GM23338 (cell line): ENCODE measurements around the gene OSTC. TPM values are rescaled to one million over a fixed set of nuclear protein-coding genes. Genes with fewer than 3 reads are reported as not detected.
A peak's percentile ranks its signal among the peaks of the same experiment; 100 is the strongest.

ENCODE experiments used
- ATAC-seq: fragments of 200-7000 bp; cut with Tn5 transposase; 3 replicates; pipeline ENCODE4 v1.9.1; 2020
- DNase-seq: peaks from one replicate; pipeline ENCODE4 v3.0.0-alpha.2; 2015; ENCODE audit warnings: low spot score
- H2AFZ ChIP-seq: fragments of 200-600 bp; sonication (generic); 2 replicates; pipeline ENCODE4 v1.8.0; 2016; ENCODE audit warnings: antibody characterized with exemption, mild to moderate bottlenecking, moderate library complexity
- H3F3A ChIP-seq: fragments of 200-600 bp; sonication (generic); replicated peaks from 2 replicates; pipeline ENCODE4 v1.8.0; 2017; ENCODE audit warnings: antibody characterized with exemption, mixed run types, low read depth
- H3K27ac ChIP-seq: fragments of 200-600 bp; sonication (generic); 2 replicates; pipeline ENCODE4 v1.6.1; 2016; ENCODE audit warnings: low read depth
- H3K27me3 ChIP-seq: fragments of 200-600 bp; sonication (generic); 2 replicates; pipeline ENCODE4 v1.8.0; 2016; ENCODE audit warnings: mild to moderate bottlenecking, mixed run types, moderate library complexity; ENCODE audit not compliant: insufficient read depth
- H3K36me3 ChIP-seq: fragments of 200-600 bp; sonication (generic); 2 replicates; pipeline ENCODE4 v1.8.0; 2016; ENCODE audit warnings: mild to moderate bottlenecking; ENCODE audit not compliant: insufficient read depth
- H3K4me1 ChIP-seq: fragments of 200-600 bp; sonication (generic); 2 replicates; pipeline ENCODE4 v1.8.0; 2016; ENCODE audit warnings: mild to moderate bottlenecking, moderate library complexity; ENCODE audit not compliant: insufficient read depth
- H3K4me2 ChIP-seq: fragments of 200-600 bp; sonication (generic); 2 replicates; pipeline ENCODE4 v1.7.1; 2017; ENCODE audit warnings: mixed run types
- H3K4me3 ChIP-seq: fragments of 200-600 bp; sonication (generic); 2 replicates; pipeline ENCODE4 v1.6.1; 2016; ENCODE audit warnings: mixed run types
- H3K79me2 ChIP-seq: fragments of 200-600 bp; sonication (generic); replicated peaks from 2 replicates; pipeline ENCODE4 v1.8.0; 2017; ENCODE audit warnings: mild to moderate bottlenecking; ENCODE audit not compliant: insufficient read depth
- H3K9me2 ChIP-seq: fragments of 200-600 bp; sonication (generic); 2 replicates; pipeline ENCODE4 v1.8.0; 2017; ENCODE audit not compliant: insufficient read depth
- H4K20me1 ChIP-seq: fragments of 200-600 bp; sonication (generic); replicated peaks from 2 replicates; pipeline ENCODE4 v1.8.0; 2017; ENCODE audit warnings: mild to moderate bottlenecking; ENCODE audit not compliant: insufficient read depth
- H3K27ac Mint-ChIP-seq: 2 replicates; pipeline ENCODE4 v1.8.0; 2020; ENCODE audit warnings: inconsistent platforms, mild to moderate bottlenecking, moderate library complexity, mixed read lengths
- H3K27me3 Mint-ChIP-seq: 3 replicates; pipeline ENCODE4 v1.8.0; 2022; ENCODE audit warnings: low read depth, mild to moderate bottlenecking, moderate library complexity, mixed read lengths, inconsistent platforms; ENCODE audit not compliant: insufficient read depth, poor library complexity
- H3K36me3 Mint-ChIP-seq: 3 replicates; pipeline ENCODE4 v1.8.0; 2021; ENCODE audit warnings: low read depth, mild to moderate bottlenecking, inconsistent platforms, moderate library complexity, mixed read lengths
- H3K4me1 Mint-ChIP-seq: 3 replicates; pipeline ENCODE4 v1.8.0; 2020; ENCODE audit warnings: mild to moderate bottlenecking, inconsistent platforms, mixed read lengths
- H3K4me3 Mint-ChIP-seq: 3 replicates; pipeline ENCODE4 v1.8.0; 2021; ENCODE audit warnings: moderate library complexity, mild to moderate bottlenecking, inconsistent platforms, mixed read lengths
- H3K9me3 Mint-ChIP-seq: 3 replicates; pipeline ENCODE4 v1.8.0; 2020; ENCODE audit warnings: moderate library complexity, mild to moderate bottlenecking, inconsistent platforms, mixed read lengths
- CREB1 ChIP-seq: fragments of 250-450 bp; sonication (Bioruptor Pico); IDR thresholded peaks from 2 replicates; pipeline ENCODE4 v1.5.0; 2020; ENCODE audit warnings: low read depth, mild to moderate bottlenecking, moderate library complexity
- CTCF ChIP-seq, 2 experiments: fragments of 200-600 bp in 1 of 2; sonication (generic) in 1 of 2; conservative IDR thresholded peaks; 2 replicates each; pipeline versions ENCODE4 v1.5.1 to v1.6.1; 2016 to 2017; ENCODE audit warnings: antibody characterized with exemption in 2 of 2, low read depth in 2 of 2, mild to moderate bottlenecking in 2 of 2, moderate library complexity in 1 of 2
- ETS1 ChIP-seq: IDR thresholded peaks from 2 replicates; pipeline ENCODE4 v1.6.1; 2016; ENCODE audit warnings: antibody characterized with exemption
- EZH2 ChIP-seq: fragments of 200-600 bp; sonication (generic); IDR thresholded peaks from one replicate; pipeline ENCODE4 v1.8.0; 2017; ENCODE audit warnings: antibody characterized with exemption, mild to moderate bottlenecking, low read depth; ENCODE audit not compliant: unreplicated experiment
- EZH2phosphoT487 ChIP-seq: fragments of 200-600 bp; sonication (generic); IDR thresholded peaks from one replicate; pipeline ENCODE4 v1.8.1; 2018; ENCODE audit warnings: antibody characterized with exemption; ENCODE audit not compliant: unreplicated experiment
- JUNB ChIP-seq: IDR thresholded peaks from one replicate; pipeline ENCODE4 v1.6.1; 2016; ENCODE audit warnings: antibody characterized with exemption; ENCODE audit not compliant: unreplicated experiment
- NANOG ChIP-seq: IDR thresholded peaks from 2 replicates; pipeline ENCODE4 v1.6.1; 2016; ENCODE audit warnings: antibody characterized with exemption, borderline replicate concordance
- POLR2AphosphoS5 ChIP-seq: IDR thresholded peaks from 2 replicates; pipeline ENCODE4 v1.6.1; 2016; ENCODE audit warnings: antibody characterized with exemption, low read depth
- REST ChIP-seq: IDR thresholded peaks from one replicate; pipeline ENCODE4 v1.6.1; 2018; ENCODE audit warnings: antibody characterized with exemption; ENCODE audit not compliant: unreplicated experiment
- STAT1 ChIP-seq: IDR thresholded peaks from one replicate; pipeline ENCODE4 v1.6.1; 2016; ENCODE audit warnings: antibody characterized with exemption; ENCODE audit not compliant: unreplicated experiment
- ZNF114 ChIP-seq: fragments of 250-450 bp; sonication (Bioruptor Pico); IDR thresholded peaks from 2 replicates; pipeline ENCODE4 v1.5.0; 2020; ENCODE audit warnings: mild to moderate bottlenecking, moderate library complexity
- ZNF331 ChIP-seq: fragments of 250-450 bp; sonication (Bioruptor Pico); IDR thresholded peaks from 2 replicates; pipeline ENCODE4 v1.5.0; 2020; ENCODE audit warnings: low read depth, mild to moderate bottlenecking, moderate library complexity
- ZNF462 ChIP-seq: fragments of 250-450 bp; sonication (Bioruptor Pico); IDR thresholded peaks from 2 replicates; pipeline ENCODE4 v1.5.0; 2020; ENCODE audit warnings: mild to moderate bottlenecking, moderate library complexity
- polyA plus RNA-seq: library from polyadenylated mRNA; unstranded; fragments of >200 nt; fragmentation: Nextera tagmentation; extraction: Ambion mirVana; gene quantifications from 2 replicates; pipeline ENCODE4 v1.2.1, GENCODE V29; 2016
- total RNA-seq: library from RNA; depleted of rRNA; stranded (reverse); fragments of >200 nt; shearing (Covaris generic); gene quantifications from 2 replicates; pipeline ENCODE4 v1.2.3, GENCODE V29; 2014

OSTC gene
- total and polyA plus RNA-seq, 2 experiments from 2014 or later = 142 to 311 TPM

GRCh38 chr4:108620933-108621905, 29.2 kb upstream of the OSTC start:
- peaks cover 16% of the 10 kb centered on the region for H3K9me3 Mint-ChIP-seq
- H3K4me1 Mint-ChIP-seq = peaks cover 19% of the 10 kb centered on the region
- no peaks in the 10 kb centered on the region for H3K27me3 Mint-ChIP-seq
- no peak for TF ChIP-seq ETS1
- no peak for TF ChIP-seq STAT1
- no peak for TF ChIP-seq ZNF331 (CRISPR knock-in tag)
- TF ChIP-seq JUNB = no peak
- no peak for TF ChIP-seq REST
- TF ChIP-seq ZNF462 = no peak
- TF ChIP-seq NANOG = no peak
- no peak for TF ChIP-seq EZH2
- TF ChIP-seq CREB1 (CRISPR knock-in tag) = no peak
- TF ChIP-seq CTCF (conservative IDR thresholded peaks at IDR 0.05; ENCODE audit: low read depth in 2 of 2) = no peak
- TF ChIP-seq EZH2phosphoT487 = no peak
- TF ChIP-seq POLR2AphosphoS5 = no peak
- TF ChIP-seq ZNF114 (CRISPR knock-in tag) = no peak
- Histone ChIP-seq H3F3A (peaks cover 13% of the 10 kb centered on the region; the same call in 1 of the 2 replicates), H3K9me2 (no peaks in the 10 kb centered on the region), H3K4me3 (peak overlapping the region; percentile 94), H3K36me3 (peaks cover 44% of the 10 kb centered on the region), H3K27me3 (no peaks in the 10 kb centered on the region), H3K27ac (peak overlapping the region; percentile 68), H3K4me2 (peak overlapping the region; percentile 99), H4K20me1 (peaks cover 36% of the 10 kb centered on the region), H3K4me1 (peaks cover 25% of the 10 kb centered on the region), H2AFZ (no peak overlapping the region), H3K79me2 (peaks cover 52% of the 10 kb centered on the region)
- no peak for ATAC-seq
- no peak for DNase-seq
- H3K27ac Mint-ChIP-seq = peak overlapping the region; percentile 97
- H3K36me3 Mint-ChIP-seq = peaks cover 61% of the 10 kb centered on the region
- peak overlapping the region; percentile 94 for H3K4me3 Mint-ChIP-seq
